Mucosa of descending colon (tissue), 3 donors: ENCODE measurements around the gene OR56A4. TPM values are rescaled to one million over a fixed set of nuclear protein-coding genes. Genes with fewer than 3 reads are reported as not detected.

Source experiments
- ATAC-seq: fragments of 200-7000 bp; cut with Tn5 transposase; one replicate; pipeline ENCODE4 v1.9.1; 2020; ENCODE audit warnings: mild to moderate bottlenecking, moderate library complexity
- DNase-seq, 3 donors: peaks; one replicate each; pipeline ENCODE4 v3.0.0-alpha.2; 2020
- H3K36me3 ChIP-seq: fragments of 200-600 bp; one replicate; pipeline ENCODE4 v1.8.0; 2021; ENCODE audit warnings: low read depth, mild to moderate bottlenecking
- H3K4me1 ChIP-seq: fragments of 200-600 bp; one replicate; pipeline ENCODE4 v1.8.0; 2021; ENCODE audit warnings: low read depth, mild to moderate bottlenecking
- H3K4me3 ChIP-seq: fragments of 200-600 bp; one replicate; pipeline ENCODE4 v1.8.0; 2021; ENCODE audit warnings: mild to moderate bottlenecking
- H3K9me3 ChIP-seq: fragments of 200-600 bp; one replicate; pipeline ENCODE4 v1.8.0; 2021; ENCODE audit warnings: mild to moderate bottlenecking
- intact Hi-C, 2 donors: fragments of 100-400 bp; cut with DNase I in 1 of 2; cut with micrococcal nuclease in 1 of 2; formaldehyde crosslinking; loops; one replicate each; pipeline versions ENCODE4 v1.11.0 to v1.11.1; 2022; cut with DNase I, micrococcal nuclease
- long read RNA-seq, 2 donors: library from polyadenylated mRNA; unstranded; transcript quantifications; one replicate each; pipeline ENCODE4 v2.0.0, GENCODE V29; 2019 to 2021
- total RNA-seq, 3 donors: library from RNA; stranded (reverse); fragmentation: NEBNext Ultra II Directional in 2 of 3; extraction: Animal tissue kit (Norgen Biotek cat#: 25700) in 2 of 3; gene quantifications; one replicate each; pipeline versions ENCODE4 v1.2.1 to v1.2.4, GENCODE V29; 2021 to 2023
- TF ChIP-seq, protein P1 (sequence below): fragments of 200-600 bp; IDR thresholded peaks from one replicate; pipeline ENCODE4 v1.8.0; 2022; ENCODE audit warnings: antibody characterized with exemption, mild to moderate bottlenecking
- donor health status: DM: no; HTN: no; CAD: no; lungs with moderate emphysema.
- donor health status: DM: no; HTN: no; CAD: no.
- donor health status: DM: no; HTN: yes; CAD: no.

The OR56A4 gene
- under 1 TPM in 2 of 3 donors, not detected in 1; 0.10 to 0.20 TPM for total RNA-seq
- long read RNA-seq, donor 1 = 0 reads
- long read RNA-seq, donor 2 = 0 reads

DNA sequence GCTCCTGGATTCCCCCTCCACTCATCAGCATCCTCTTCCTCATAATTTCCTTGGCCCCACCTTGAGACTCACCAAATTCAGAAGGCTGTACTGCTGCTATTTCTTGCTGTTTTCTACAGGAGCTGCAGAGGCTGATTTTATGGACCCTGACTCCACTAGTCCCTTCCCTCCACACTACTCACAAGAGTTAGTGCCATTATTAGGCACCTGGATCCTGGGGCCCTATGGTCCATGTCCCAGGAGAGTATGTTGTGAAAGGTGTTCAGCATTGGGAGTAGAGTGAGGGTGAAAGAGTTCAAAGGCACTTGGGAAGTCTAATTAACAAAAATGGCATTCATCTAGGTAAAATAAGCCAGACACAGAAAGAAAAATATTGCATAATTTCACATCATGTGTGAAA, at the start of gene OR56A4:
Gene OR56A4 (minus strand): TSS at position 101 of the 400 bp plus-strand sequence. CDS start 3,954 bp downstream, outside the sequence.
- H3K4me1 ChIP-seq = no peaks in the 10 kb centered on the region
- H3K9me3 ChIP-seq = no peaks in the 10 kb centered on the region
- DNase-seq = no peak
- no peak within 1 kb of the TSS for H3K4me3 ChIP-seq
- intact Hi-C loops = no loop called here
- ATAC-seq = no peak
- TF ChIP-seq, protein P1, sequence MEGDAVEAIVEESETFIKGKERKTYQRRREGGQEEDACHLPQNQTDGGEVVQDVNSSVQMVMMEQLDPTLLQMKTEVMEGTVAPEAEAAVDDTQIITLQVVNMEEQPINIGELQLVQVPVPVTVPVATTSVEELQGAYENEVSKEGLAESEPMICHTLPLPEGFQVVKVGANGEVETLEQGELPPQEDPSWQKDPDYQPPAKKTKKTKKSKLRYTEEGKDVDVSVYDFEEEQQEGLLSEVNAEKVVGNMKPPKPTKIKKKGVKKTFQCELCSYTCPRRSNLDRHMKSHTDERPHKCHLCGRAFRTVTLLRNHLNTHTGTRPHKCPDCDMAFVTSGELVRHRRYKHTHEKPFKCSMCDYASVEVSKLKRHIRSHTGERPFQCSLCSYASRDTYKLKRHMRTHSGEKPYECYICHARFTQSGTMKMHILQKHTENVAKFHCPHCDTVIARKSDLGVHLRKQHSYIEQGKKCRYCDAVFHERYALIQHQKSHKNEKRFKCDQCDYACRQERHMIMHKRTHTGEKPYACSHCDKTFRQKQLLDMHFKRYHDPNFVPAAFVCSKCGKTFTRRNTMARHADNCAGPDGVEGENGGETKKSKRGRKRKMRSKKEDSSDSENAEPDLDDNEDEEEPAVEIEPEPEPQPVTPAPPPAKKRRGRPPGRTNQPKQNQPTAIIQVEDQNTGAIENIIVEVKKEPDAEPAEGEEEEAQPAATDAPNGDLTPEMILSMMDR = no peak
- no peaks in the 10 kb centered on the region for H3K36me3 ChIP-seq

GRCh38 chr11:6055569-6055968, 48.8 kb upstream of the OR56A4 start:
- no peaks in the 10 kb centered on the region for H3K36me3 ChIP-seq
- no peaks in the 10 kb centered on the region for H3K4me1 ChIP-seq

DNA sequence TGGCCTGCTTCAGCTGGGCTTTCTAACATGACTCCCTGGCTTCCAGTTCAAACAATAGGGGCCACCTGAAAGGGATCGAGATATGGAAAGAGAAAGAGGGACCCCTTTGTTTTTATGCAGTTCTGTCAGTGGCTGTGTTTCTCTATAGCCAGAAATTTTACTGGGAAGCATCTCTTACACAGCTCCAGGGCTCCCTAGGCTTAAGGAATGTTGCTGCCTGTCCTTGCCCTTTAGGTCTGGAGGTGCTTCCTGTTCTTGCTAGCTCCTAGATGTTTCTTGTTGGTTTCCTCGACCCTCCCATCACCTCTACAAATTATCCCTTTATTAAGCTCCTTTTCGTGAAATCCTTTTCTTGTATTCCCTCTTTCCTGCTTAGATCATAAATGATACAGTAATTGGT, 45.6 kb upstream of the OR56A4 start:
- no peak for DNase-seq
- ATAC-seq = no peak
- H3K4me3 ChIP-seq = no peak overlapping the region
- no peaks in the 10 kb centered on the region for H3K9me3 ChIP-seq
- TF ChIP-seq, protein P1 = no peak
- no peaks in the 10 kb centered on the region for H3K4me1 ChIP-seq
- H3K36me3 ChIP-seq = no peaks in the 10 kb centered on the region
- intact Hi-C loops = no loop called here

More at GRCh38 chr11:6055569-6055968, 48.8 kb upstream of the OR56A4 start:
- ATAC-seq (no peak), DNase-seq (no peak)
- Histone ChIP-seq H3K9me3 (no peaks in the 10 kb centered on the region), H3K4me3 (no peak overlapping the region)
- TF ChIP-seq, protein P1 = no peak
- intact Hi-C loops = no loop called here

DNA sequence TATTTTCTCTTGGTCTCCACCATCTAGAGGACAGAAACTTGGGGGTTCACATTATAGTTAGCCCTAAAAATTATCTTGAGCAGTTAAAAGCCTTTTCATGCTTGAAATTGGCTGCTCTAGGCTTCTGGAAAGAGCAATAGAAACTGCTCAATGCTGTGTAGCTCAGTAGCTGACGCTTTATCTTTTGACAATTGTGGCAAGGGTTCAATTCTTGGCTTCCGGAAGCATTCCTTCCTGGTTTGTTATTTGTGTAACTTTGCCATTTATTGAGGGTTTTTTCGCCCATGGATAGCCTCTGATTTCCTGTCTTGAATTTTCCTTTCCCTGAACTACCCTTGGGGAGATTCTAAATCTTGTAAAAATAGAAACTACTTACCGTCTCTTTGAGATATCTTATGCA, 34.1 kb upstream of the OR56A4 start:
- no peaks in the 10 kb centered on the region for H3K9me3 ChIP-seq
- intact Hi-C loops = no loop called here
- no peaks in the 10 kb centered on the region for H3K36me3 ChIP-seq
- no peak overlapping the region for H3K4me3 ChIP-seq
- ATAC-seq (no peak), DNase-seq (no peak)
- TF ChIP-seq, protein P1 = no peak
- no peaks in the 10 kb centered on the region for H3K4me1 ChIP-seq

DNA sequence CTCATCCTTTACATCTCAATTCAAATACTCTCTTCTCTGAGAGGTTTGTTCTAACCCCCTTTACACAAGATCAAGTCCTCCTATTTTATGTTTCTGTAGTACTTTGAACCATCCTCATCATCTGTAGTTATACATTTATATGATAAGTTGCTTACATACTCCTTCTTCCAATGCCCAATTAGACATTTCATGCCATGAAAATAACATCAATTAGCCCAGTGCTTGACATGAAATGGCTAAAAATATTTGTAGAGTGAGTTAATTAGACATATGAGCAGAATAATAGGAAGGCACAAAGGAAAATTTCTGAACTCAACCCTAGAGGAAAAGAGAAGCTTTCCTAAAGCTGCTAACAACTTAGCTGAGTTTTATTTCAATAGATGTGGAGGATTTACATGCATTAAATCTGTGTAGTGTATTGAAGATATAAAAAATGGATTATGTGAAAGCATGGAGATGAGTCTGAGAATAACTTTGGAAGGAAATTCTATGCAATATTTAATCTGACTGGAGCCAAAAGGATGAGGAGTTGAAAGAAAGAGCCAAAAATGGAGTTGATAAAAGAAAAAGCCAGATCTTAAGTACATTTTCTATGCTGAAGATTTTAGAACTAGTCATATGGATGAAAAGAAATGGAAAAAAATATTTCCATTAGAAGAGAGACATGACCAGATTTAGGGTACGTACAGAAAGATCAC, 24.1 kb upstream of the OR56A4 start, which contains the start of gene OR56A1:
Gene OR56A1 (minus strand): TSS at position 51 of the 698 bp plus-strand sequence. CDS start 3,066 bp downstream, outside the sequence.
- DNase-seq (no peak), ATAC-seq (no peak)
- TF ChIP-seq, protein P1 = no peak
- Histone ChIP-seq H3K36me3 (no peaks in the 10 kb centered on the region), H3K4me1 (no peaks in the 10 kb centered on the region), H3K4me3 (no peak within 1 kb of the TSS), H3K9me3 (no peaks in the 10 kb centered on the region)
- intact Hi-C loops = no loop called here
